Measurements from ENCODE around the gene DNAJC5G. TPM values are rescaled to one million over a fixed set of nuclear protein-coding genes. Genes with fewer than 3 reads are reported as not detected.
"Not testable (repeated sequence)": the region's sequence is repeated elsewhere in the genome, so short reads cannot be mapped to it uniquely, and the experiment has no call there.

Gene DNAJC5G
- total RNA-seq, 1 experiment from 2014 or later, result not detected

- ChIA-PET CTCF (interaction anchor here (0.6 to 2.1 kb wide), 4 partner anchors 8 to 254 kb away, joined by 3 to 19 read pairs (median 4); no protein-coding TSS in a partner anchor), POLR2A (interaction anchor here (1.5 kb wide), 1 partner anchor 200 kb away, joined by 3 read pairs; the partner anchor contains the start of gene OST4)
- no TSS peak for BruUV-seq (replicated peaks)
- H3K27me3 Mint-ChIP-seq (ENCODE audit: insufficient read depth, unreplicated experiment), result peaks cover 1% of the 10 kb centered on the region
- TF ChIP-seq CTCF (IDR thresholded peaks at IDR 0.05; ENCODE audit: unreplicated experiment), result no peak
- H3K4me1 Mint-ChIP-seq (ENCODE audit: insufficient read depth, unreplicated experiment), result peaks cover 7% of the 10 kb centered on the region
- H3K4me3 Mint-ChIP-seq (ENCODE audit: unreplicated experiment), result no peak overlapping the region
- peaks cover 12% of the 10 kb centered on the region for H3K36me3 Mint-ChIP-seq (ENCODE audit: insufficient read depth, unreplicated experiment)
- intact Hi-C loops (cut with micrococcal nuclease), result no loop called here
- H3K9me3 Mint-ChIP-seq (ENCODE audit: unreplicated experiment), result no peaks in the 10 kb centered on the region
- DNase-seq (ENCODE audit: unreplicated experiment), result no peak
- H3K27ac Mint-ChIP-seq (ENCODE audit: low read depth, unreplicated experiment), result no peak overlapping the region
These were observed 3.4 kb upstream of the DNAJC5G start for GRCh38 chr2:27271631-27272340.

GRCh38 chr2:27272537-27273522 is 2.4 kb upstream of the DNAJC5G start:
- H3K27ac Mint-ChIP-seq (ENCODE audit: low read depth, unreplicated experiment); DNase-seq (ENCODE audit: unreplicated experiment); H3K9me3 Mint-ChIP-seq (ENCODE audit: unreplicated experiment); BruUV-seq (replicated peaks); H3K4me3 Mint-ChIP-seq (ENCODE audit: unreplicated experiment); H3K4me1 Mint-ChIP-seq (ENCODE audit: insufficient read depth, unreplicated experiment); intact Hi-C loops (cut with micrococcal nuclease): not testable (repeated sequence)
- peaks cover 12% of the 10 kb centered on the region for H3K36me3 Mint-ChIP-seq (ENCODE audit: insufficient read depth, unreplicated experiment)
- POLR2A ChIA-PET, result interaction anchor here (0.7 to 1.0 kb wide), 4 partner anchors 9 to 55 kb away, joined by 3 to 4 read pairs (median 4); partner anchors contain the start of gene SLC30A3
- CTCF ChIA-PET, result interaction anchor here (0.6 to 2.1 kb wide), 6 partner anchors 7 to 331 kb away, joined by 3 to 19 read pairs (median 4); no protein-coding TSS in a partner anchor
- H3K27me3 Mint-ChIP-seq (ENCODE audit: insufficient read depth, unreplicated experiment), result peaks cover 12% of the 10 kb centered on the region

- Mint-ChIP-seq H3K4me1 (ENCODE audit: insufficient read depth, unreplicated experiment) (peaks cover 14% of the 10 kb centered on the region), H3K36me3 (ENCODE audit: insufficient read depth, unreplicated experiment) (peaks cover 12% of the 10 kb centered on the region), H3K4me3 (ENCODE audit: unreplicated experiment) (no peak overlapping the region), H3K27me3 (ENCODE audit: insufficient read depth, unreplicated experiment) (peaks cover 20% of the 10 kb centered on the region), H3K9me3 (ENCODE audit: unreplicated experiment) (no peaks in the 10 kb centered on the region), H3K27ac (ENCODE audit: low read depth, unreplicated experiment) (no peak overlapping the region)
- no peak for TF ChIP-seq CTCF (IDR thresholded peaks at IDR 0.05; ENCODE audit: unreplicated experiment)
- DNase-seq (ENCODE audit: unreplicated experiment), result no peak
- ChIA-PET POLR2A (interaction anchor here (0.7 kb wide), 1 partner anchor 13 kb away, joined by 3 read pairs; no protein-coding TSS in a partner anchor), CTCF (interaction anchor here (0.6 to 7.2 kb wide), 10 partner anchors 9 to 316 kb away, joined by 3 to 96 read pairs (median 10); partner anchors contain the start of gene SLC30A3)
- no TSS peak for BruUV-seq (replicated peaks)
- intact Hi-C loops (cut with micrococcal nuclease), result no loop called here
These were observed 2.8 kb downstream of the DNAJC5G start for GRCh38 chr2:27278010-27278409.

- BruUV-seq (replicated peaks), result no TSS peak
- CTCF ChIA-PET, result interaction anchor here (0.6 to 7.2 kb wide), 19 partner anchors 9 to 319 kb away, joined by 3 to 96 read pairs (median 5); partner anchors contain the start of genes ABHD1, KHK and SLC30A3
- POLR2A ChIA-PET, result interaction anchor here (0.9 to 4.1 kb wide), 2 partner anchors 13 to 64 kb away, joined by 3 to 22 read pairs; partner anchors contain the start of gene CAD
- Mint-ChIP-seq H3K36me3 (ENCODE audit: insufficient read depth, unreplicated experiment) (no peaks in the 10 kb centered on the region), H3K4me1 (ENCODE audit: insufficient read depth, unreplicated experiment) (peaks cover 12% of the 10 kb centered on the region), H3K27me3 (ENCODE audit: insufficient read depth, unreplicated experiment) (peaks cover 20% of the 10 kb centered on the region), H3K9me3 (ENCODE audit: unreplicated experiment) (no peaks in the 10 kb centered on the region), H3K4me3 (ENCODE audit: unreplicated experiment) (no peak overlapping the region), H3K27ac (ENCODE audit: low read depth, unreplicated experiment) (no peak overlapping the region)
- intact Hi-C loops (cut with micrococcal nuclease), result loop anchor here (1.0 to 10.0 kb wide), 4 partner anchors 22 to 320 kb away; partner anchors contain the start of genes ATRAID, CAD and SLC5A6
- no peak for TF ChIP-seq CTCF (IDR thresholded peaks at IDR 0.05; ENCODE audit: unreplicated experiment)
- no peak for DNase-seq (ENCODE audit: unreplicated experiment)
These were observed 5.6 kb downstream of the DNAJC5G start for GRCh38 chr2:27280826-27281225.
